ENCODE results near the gene COPE. TPM values are rescaled to one million over a fixed set of nuclear protein-coding genes. Genes with fewer than 3 reads are reported as not detected.

The COPE gene
- polyA plus RNA-seq, 1 donor (not counting 4 experiments of a cell fraction or from before 2014, with no cell fraction given), result 109 TPM

DNA sequence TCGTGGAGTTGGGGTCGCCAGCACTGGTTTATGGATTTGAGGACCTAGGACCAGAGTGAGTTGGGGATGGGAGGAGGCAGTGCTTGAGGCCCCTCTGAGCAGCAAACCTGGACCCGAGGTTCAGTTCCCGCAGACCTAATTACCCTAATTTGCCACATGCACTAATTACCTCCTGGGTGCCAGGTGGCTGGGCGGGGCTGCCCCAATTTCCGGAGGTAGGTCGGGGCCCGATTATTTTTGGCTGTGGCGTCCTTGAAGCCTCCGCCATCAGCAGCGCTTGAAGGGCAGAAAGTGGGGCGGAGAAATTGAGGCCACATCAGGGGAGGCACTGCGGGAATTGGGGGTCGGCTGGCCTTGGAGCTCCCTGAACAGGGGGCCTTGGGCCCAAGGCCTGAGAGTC lies 27.7 kb upstream of the COPE start:
- Histone ChIP-seq H3K9me3 (ENCODE audit: control insufficient read depth, low read depth, low read length) (no peaks in the 10 kb centered on the region), H3K9ac (ENCODE audit: control insufficient read depth, extremely low read depth, insufficient read depth, low read length) (no peak overlapping the region)
- TF ChIP-seq, protein P1, sequence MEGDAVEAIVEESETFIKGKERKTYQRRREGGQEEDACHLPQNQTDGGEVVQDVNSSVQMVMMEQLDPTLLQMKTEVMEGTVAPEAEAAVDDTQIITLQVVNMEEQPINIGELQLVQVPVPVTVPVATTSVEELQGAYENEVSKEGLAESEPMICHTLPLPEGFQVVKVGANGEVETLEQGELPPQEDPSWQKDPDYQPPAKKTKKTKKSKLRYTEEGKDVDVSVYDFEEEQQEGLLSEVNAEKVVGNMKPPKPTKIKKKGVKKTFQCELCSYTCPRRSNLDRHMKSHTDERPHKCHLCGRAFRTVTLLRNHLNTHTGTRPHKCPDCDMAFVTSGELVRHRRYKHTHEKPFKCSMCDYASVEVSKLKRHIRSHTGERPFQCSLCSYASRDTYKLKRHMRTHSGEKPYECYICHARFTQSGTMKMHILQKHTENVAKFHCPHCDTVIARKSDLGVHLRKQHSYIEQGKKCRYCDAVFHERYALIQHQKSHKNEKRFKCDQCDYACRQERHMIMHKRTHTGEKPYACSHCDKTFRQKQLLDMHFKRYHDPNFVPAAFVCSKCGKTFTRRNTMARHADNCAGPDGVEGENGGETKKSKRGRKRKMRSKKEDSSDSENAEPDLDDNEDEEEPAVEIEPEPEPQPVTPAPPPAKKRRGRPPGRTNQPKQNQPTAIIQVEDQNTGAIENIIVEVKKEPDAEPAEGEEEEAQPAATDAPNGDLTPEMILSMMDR (optimal IDR thresholded peaks at IDR 0.05 in 1 of 3, IDR thresholded peaks at IDR 0.05 in 1 of 3, conservative IDR thresholded peaks at IDR 0.05 in 1 of 3; ENCODE audit: extremely low read depth in 1 of 3, insufficient read depth in 2 of 3, low read length in 3 of 3), result no peak
- no peak for TF ChIP-seq EZH2 (IDR thresholded peaks at IDR 0.05; ENCODE audit: low read length)

DNA sequence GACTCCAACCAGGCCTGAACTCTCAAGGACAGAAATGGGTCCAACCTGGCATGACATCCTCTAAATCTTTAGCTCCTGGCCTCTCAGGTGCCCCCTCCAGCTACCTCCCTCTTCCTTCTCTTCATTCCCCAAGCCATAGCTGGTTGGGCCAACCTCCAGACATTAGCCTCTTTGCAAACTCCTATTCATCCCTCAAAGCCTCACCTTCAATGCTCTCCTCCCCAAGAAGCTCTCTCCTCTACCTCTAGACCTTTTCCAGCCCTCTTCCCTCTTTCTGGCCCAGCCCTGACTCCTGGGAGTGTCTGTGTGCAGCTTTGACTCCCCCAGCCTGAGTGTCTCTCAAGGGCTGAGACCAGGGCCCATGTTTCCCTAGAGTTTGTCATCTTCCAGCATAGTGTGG lies 27.1 kb upstream of the COPE start:
- no peak overlapping the region for H3K9ac ChIP-seq (ENCODE audit: control insufficient read depth, extremely low read depth, insufficient read depth, low read length)
- H3K9me3 ChIP-seq (ENCODE audit: control insufficient read depth, low read depth, low read length), result no peaks in the 10 kb centered on the region
- dilution Hi-C loops (cut with MboI; ENCODE audit: extremely low pct_ligation_motif_present, low sequenced_read_pairs), result no loop called here
- H3K4me1 ChIP-seq (ENCODE audit: control insufficient read depth, extremely low read depth, insufficient read depth, low read length), result peaks cover 14% of the 10 kb centered on the region
- no peak overlapping the region for H2AFZ ChIP-seq (ENCODE audit: control insufficient read depth, low read length)
- FAIRE-seq (no peak), DNase-seq (ENCODE audit: low read depth, low spot score) (no peak)
- H3K27me3 ChIP-seq (ENCODE audit: control insufficient read depth, extremely low read depth, insufficient read depth, low read length), result no peaks in the 10 kb centered on the region
- no peak overlapping the region for H3K4me3 ChIP-seq (ENCODE audit: control insufficient read depth in 2 of 3, extremely low read depth in 1 of 3, insufficient read depth in 2 of 3, low read depth in 1 of 3, low read length in 3 of 3)
- H3K27ac ChIP-seq (ENCODE audit: control insufficient read depth, insufficient read depth, low read length), result no peak overlapping the region
- peaks cover 15% of the 10 kb centered on the region for H3K79me2 ChIP-seq (ENCODE audit: control insufficient read depth, insufficient read depth, low read length)
- H3K9me1 ChIP-seq (ENCODE audit: control insufficient read depth, extremely low read depth, insufficient read depth, low read length), result no peaks in the 10 kb centered on the region
- TF ChIP-seq EZH2 (IDR thresholded peaks at IDR 0.05; ENCODE audit: low read length), result no peak
- TF ChIP-seq, protein P1 (optimal IDR thresholded peaks at IDR 0.05 in 1 of 3, IDR thresholded peaks at IDR 0.05 in 1 of 3, conservative IDR thresholded peaks at IDR 0.05 in 1 of 3; ENCODE audit: extremely low read depth in 1 of 3, insufficient read depth in 2 of 3, low read length in 3 of 3), result no peak
- no peak overlapping the region for H3K4me2 ChIP-seq (ENCODE audit: control insufficient read depth, extremely low read depth, insufficient read depth, low read depth, low read length)
- H3K36me3 ChIP-seq (ENCODE audit: control insufficient read depth in 2 of 2, extremely low read depth in 1 of 2, insufficient read depth in 2 of 2, low read length in 2 of 2), result peaks cover 4 to 9% of the 10 kb centered on the region in 2 experiments
- no peaks in the 10 kb centered on the region for H4K20me1 ChIP-seq (ENCODE audit: control insufficient read depth, extremely low read depth, insufficient read depth, low read length)

More for the DNA sequence above, 27.7 kb upstream of the COPE start:
- Histone ChIP-seq H3K4me2 (ENCODE audit: control insufficient read depth, extremely low read depth, insufficient read depth, low read depth, low read length) (no peak overlapping the region), H2AFZ (ENCODE audit: control insufficient read depth, low read length) (no peak overlapping the region), H3K27me3 (ENCODE audit: control insufficient read depth, extremely low read depth, insufficient read depth, low read length) (no peaks in the 10 kb centered on the region), H4K20me1 (ENCODE audit: control insufficient read depth, extremely low read depth, insufficient read depth, low read length) (no peaks in the 10 kb centered on the region), H3K27ac (ENCODE audit: control insufficient read depth, insufficient read depth, low read length) (no peak overlapping the region), H3K4me1 (ENCODE audit: control insufficient read depth, extremely low read depth, insufficient read depth, low read length) (peaks cover 14% of the 10 kb centered on the region), H3K79me2 (ENCODE audit: control insufficient read depth, insufficient read depth, low read length) (peaks cover 9% of the 10 kb centered on the region), H3K4me3 (ENCODE audit: control insufficient read depth in 2 of 3, extremely low read depth in 1 of 3, insufficient read depth in 2 of 3, low read depth in 1 of 3, low read length in 3 of 3) (no peak overlapping the region), H3K36me3 (ENCODE audit: control insufficient read depth in 2 of 2, extremely low read depth in 1 of 2, insufficient read depth in 2 of 2, low read length in 2 of 2) (peaks cover 4% of the 10 kb centered on the region in 2 experiments), H3K9me1 (ENCODE audit: control insufficient read depth, extremely low read depth, insufficient read depth, low read length) (no peaks in the 10 kb centered on the region)
- dilution Hi-C loops (cut with MboI; ENCODE audit: extremely low pct_ligation_motif_present, low sequenced_read_pairs), result no loop called here
- DNase-seq (ENCODE audit: low read depth, low spot score) (no peak), FAIRE-seq (no peak)
